Measurements from ENCODE around the gene CES5A.
"Not testable (repeated sequence)": the region's sequence is repeated elsewhere in the genome, so short reads cannot be mapped to it uniquely, and the experiment has no call there.

Gene CES5A, protein sequence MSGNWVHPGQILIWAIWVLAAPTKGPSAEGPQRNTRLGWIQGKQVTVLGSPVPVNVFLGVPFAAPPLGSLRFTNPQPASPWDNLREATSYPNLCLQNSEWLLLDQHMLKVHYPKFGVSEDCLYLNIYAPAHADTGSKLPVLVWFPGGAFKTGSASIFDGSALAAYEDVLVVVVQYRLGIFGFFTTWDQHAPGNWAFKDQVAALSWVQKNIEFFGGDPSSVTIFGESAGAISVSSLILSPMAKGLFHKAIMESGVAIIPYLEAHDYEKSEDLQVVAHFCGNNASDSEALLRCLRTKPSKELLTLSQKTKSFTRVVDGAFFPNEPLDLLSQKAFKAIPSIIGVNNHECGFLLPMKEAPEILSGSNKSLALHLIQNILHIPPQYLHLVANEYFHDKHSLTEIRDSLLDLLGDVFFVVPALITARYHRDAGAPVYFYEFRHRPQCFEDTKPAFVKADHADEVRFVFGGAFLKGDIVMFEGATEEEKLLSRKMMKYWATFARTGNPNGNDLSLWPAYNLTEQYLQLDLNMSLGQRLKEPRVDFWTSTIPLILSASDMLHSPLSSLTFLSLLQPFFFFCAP

DNA sequence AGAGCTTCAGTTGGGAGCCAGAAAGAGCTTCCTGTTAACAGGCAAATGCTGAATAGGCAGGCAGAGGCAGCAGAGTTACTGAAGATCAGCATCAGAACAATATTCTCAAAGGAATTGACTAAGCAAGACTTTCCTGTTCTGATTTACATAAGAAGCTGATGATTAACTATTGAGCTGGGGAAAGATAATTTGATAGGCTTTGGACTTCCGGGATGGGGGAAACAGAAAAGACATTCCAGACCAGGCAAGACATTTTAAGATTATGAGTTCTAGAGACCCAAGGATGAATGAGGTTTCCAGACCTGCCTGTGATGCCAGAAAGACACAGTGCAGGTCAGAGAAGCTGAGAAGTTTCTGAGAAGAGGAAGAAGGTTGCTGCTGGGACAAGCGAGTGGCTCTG lies at the start of gene CES5A:
TSS of gene CES5A (minus strand) at position 101 of the 400 bp plus-strand sequence. CDS start 152 bp downstream, outside the sequence.
- in situ Hi-C loops (cut with MboI; ENCODE audit: low sequenced_read_pairs): no loop called here

DNA sequence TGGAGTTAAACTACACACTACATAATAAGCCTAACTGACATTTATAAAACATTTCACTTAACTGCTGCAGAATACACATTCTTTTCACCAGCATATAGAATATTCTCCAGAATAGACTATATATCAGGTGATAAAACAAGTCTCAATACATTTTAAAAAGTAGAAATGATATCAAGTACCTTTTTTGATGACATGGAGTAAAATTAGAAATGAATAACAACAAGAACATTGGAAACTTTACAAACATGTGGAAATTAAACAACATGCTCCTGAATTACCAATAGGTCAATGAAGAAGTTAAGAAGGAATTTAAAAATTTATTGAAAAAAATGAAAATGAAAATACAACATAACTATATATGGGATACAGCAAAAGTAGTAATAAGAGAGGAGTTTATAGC lies 47.5 kb upstream of the CES5A start:
- in situ Hi-C loops (cut with MboI; ENCODE audit: low sequenced_read_pairs): no loop called here

DNA sequence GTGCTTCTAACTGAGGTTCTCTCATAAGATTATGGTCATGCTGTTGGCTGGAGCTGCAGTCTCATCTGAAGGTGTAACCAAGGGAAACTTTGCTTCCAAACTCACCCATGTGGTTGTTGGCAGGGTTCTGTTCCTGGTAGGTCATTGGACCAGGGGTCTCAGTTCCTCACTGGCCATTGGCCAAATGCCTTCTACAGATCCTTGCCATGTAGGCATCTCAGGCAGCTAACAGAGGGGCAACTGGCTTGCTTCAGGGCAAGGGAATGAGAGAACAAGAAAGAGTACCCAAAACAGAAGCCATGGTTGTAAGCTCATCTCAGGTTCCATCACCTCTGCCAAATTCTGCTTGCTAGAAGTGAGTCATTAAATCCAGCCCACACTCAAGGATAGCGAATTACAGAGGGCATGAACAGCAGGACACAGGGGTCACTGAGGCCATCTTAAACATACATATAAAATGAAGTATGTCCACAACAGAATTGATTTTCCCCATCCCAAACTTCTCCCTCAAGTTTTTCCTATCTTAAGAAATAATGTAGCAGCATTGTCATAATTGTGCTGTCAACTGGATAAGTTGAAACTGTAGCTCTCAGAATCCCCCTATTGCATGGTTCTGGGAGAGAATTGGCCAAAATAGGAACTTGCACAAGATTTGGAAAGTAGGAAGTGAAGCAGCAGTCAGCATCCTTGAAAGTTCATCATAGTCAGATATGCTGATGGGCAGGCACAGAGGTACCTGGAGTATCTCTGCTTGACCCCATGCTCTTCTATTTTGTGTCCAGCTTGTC lies 42.4 kb upstream of the CES5A start:
- in situ Hi-C loops (cut with MboI; ENCODE audit: low sequenced_read_pairs): no loop called here

DNA sequence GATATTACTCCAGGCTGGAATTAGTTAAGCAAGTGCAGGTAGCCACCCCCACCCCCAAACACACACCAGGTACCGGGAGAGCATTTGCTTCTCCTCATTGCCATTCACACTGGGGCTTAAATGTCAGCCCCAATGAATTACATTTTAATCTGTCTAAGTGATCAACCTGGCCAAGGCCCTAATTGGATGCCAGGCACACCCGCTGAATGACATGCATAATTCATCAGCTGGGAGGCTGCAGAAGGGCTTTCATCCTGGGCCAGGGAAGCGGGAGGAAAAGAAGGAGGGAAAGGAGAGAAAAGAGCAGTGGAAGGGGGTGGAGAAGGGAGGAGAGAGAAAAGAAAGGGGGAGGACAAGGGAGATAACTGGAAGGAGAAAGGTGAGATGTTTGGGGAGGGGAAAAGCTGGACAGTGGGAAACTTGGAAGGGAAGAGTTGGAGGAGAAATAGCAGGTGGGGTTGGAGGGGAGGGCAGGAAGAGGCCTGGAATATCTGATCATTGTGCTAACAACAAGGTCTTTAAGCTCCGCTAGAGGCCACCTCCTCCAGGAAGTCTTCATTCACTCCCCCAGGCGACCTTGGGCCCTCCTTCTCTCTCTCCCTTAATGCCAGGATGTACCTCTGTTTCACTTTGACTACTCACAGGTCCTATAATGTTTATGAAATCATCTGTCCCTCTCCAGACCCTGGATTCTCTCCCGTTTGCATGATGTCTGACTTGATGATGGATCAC lies 40.1 kb upstream of the CES5A start:
- in situ Hi-C loops (cut with MboI; ENCODE audit: low sequenced_read_pairs): no loop called here

DNA sequence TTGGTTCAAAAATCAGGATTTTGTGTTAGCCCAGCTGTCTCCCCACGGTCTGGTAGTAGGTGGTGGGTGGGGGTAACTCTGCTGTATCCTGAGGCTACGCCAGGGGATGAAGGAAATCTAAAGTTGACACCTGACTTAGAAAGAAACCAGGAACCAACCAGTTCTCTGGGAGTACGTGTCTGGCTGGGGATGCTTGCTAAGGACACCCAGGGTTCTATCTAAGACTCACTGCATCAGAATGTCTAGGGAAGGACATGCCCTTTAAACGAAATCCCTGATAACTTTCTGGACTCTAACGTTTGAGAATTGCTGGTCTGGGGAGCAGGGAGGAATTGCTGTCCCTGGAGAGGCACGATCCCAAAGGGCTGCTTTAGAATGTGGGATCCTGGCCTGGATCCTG lies 39.2 kb upstream of the CES5A start:
- in situ Hi-C loops (cut with MboI; ENCODE audit: low sequenced_read_pairs): no loop called here

DNA sequence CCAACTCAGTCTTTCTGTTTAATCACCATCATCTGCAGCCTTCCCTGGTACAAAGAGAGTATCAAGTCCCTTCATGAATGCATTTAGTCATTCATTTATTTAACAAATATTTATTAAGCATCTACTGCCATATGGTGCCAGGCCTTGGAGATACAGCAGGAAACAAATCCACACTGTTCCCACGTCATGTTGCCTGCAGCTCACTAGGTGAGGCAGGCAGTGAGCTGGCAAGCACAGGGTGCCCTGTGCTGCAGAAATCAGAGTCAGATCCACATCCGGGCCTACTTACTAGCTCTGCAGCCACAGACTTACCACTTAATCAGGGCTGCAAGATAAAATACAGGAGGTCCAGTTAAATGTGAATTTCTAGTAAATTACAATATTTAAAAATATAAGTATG lies 38.5 kb upstream of the CES5A start:
- in situ Hi-C loops (cut with MboI; ENCODE audit: low sequenced_read_pairs): no loop called here

DNA sequence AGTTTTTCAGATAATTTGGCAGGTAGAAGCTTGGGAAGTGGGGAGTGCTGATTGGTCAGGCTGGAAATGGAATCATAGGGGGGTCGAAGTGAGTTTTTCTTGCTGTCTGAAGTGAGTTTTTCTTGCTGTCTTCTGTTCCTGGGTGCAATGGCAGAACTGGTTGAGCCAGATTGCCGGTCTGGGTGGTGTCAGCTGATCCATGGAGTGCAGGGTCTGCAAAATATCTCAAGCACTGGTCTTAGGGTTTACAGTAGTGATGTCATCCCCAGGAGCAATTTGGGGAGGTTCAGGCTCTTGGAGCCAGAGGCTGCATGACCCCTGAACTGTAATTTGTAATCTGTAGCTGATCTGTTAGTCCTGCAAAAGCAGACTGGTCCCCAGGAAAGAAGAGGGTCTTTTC lies 37.9 kb upstream of the CES5A start:
- in situ Hi-C loops (cut with MboI; ENCODE audit: low sequenced_read_pairs): not testable (repeated sequence)

DNA sequence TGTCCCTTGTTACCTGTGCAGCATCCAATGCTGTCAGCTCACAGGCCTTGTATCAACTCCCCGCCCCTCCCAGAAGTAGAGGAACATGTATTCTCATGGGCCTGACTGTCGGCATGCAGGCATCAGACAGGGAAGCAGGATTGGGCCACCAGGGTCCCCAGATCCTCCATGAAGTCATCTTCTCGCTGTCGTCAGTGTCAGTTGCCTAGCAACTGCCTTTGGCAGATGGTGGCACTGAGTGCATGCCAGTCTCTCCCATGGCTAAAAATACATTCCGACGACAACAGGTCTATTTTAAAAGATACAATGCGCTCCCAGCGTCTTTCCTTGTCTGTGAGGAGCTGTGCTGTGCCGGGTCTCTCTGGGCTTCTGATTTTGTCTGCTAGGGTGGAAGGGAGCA lies 36.8 kb upstream of the CES5A start:
- in situ Hi-C loops (cut with MboI; ENCODE audit: low sequenced_read_pairs): no loop called here

DNA sequence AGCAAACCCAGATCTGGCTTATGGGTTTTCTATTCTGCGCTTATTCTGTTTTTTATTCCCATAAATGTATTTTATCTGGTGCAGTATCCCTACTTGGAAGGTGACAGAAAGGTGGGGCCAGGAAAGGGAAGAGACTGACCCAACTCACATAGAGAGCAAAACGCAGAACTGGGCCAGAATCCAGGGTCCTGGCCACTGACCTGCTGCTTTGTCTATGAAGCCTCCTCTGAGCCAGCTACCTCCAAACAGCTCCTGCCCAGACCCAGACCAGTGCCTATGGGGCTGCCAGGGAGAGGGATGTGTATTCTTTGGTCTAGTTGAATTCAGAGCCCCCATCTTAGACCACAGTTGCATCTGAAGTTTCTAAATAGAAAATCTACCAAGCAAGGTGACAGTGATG lies 36.4 kb upstream of the CES5A start:
- in situ Hi-C loops (cut with MboI; ENCODE audit: low sequenced_read_pairs): no loop called here

DNA sequence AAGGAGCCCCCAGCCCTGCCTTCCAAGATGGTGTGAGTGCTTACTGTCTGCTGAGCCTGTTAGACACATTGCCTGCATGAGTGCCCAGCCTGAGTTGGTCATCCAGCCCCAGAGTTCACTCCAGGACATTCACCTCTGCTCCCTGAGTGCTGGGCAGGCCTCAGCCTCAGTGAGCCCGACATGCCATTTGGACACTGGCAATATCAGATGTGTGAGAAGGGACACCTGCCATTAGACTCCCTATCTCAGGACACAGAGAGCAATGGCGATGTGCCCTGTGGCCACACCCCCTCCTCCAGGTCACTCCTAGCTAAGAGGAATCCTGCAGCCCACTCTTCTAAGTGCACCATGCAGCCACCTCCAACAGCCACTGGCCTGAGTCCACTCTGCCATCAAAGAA lies 34.7 kb upstream of the CES5A start:
- in situ Hi-C loops (cut with MboI; ENCODE audit: low sequenced_read_pairs): no loop called here

DNA sequence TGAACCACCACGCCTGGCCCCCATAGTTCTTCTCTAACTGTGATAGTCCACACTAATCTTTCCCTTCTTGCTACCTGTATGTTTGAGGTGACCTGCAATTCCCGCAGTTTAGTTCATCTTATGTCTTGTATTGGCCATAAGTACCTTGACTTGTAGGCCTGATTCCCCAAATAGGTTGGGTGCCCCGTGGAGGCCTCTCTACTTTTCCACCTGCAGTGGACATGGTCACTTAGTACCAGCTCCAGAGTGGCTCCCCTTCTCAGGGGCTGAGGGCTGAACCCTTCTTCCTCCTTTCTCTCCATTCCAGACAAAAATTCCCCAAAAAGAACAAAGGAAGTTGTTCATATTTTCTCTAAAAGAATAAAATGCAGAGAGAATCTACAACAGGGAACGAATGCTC lies 33.5 kb upstream of the CES5A start:
- in situ Hi-C loops (cut with MboI; ENCODE audit: low sequenced_read_pairs): no loop called here

DNA sequence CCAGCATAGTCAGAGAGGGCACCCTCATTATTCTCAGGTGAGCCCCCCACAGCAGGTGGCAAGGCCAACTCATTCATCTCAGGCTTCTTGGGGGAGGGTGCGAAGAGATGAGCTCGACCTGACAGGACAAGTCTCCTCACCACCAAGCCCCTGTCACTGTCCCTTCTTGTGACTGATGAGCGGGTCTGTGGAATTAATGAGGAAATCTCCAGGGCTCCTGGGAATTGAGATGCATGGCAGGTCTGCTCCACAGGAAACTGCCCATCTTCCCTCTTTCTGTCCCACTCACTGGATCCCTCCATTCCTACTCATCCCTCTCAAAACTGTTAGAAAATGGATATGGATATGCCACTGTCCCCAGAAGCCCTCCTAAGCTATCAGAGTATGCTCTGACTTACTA lies 32.5 kb upstream of the CES5A start:
- in situ Hi-C loops (cut with MboI; ENCODE audit: low sequenced_read_pairs): no loop called here

DNA sequence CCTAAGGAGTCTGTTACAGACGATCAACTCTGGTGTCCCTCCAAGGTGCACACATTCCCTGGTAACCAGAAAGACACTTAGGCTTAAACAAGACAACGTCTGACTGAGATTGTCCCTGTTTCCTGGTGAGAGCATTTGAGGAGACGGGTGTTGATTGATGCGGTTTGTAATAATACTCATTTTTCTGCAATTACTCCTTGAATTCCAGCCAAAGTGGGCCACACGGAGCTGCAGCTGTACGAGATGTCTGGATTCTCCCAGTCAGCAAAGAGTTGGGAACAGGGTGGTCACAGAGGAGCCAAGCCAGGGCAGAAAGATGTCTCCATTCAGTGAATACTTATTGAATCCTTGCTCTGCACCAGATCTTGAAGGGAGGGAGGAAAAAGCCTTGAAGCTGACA lies 30.9 kb upstream of the CES5A start:
- in situ Hi-C loops (cut with MboI; ENCODE audit: low sequenced_read_pairs): no loop called here

DNA sequence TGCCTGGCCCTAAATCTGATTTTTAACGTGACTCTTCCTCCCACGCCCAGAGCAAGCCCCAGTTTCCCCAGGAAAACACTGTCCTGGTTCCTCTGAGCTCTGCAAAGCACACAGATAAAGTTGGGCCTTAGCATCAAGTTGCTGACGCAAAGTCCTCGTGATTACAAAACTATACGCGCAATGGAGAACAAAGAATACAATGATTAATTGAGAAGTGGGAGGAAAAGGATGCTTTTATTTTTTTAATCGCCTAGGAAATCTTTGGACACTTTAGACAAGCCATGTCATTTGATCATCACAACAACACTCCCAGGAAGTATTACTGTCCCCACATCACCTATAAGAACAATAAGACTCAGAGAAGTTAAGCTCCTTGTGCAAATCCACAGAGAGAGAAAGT lies 30.5 kb upstream of the CES5A start:
- in situ Hi-C loops (cut with MboI; ENCODE audit: low sequenced_read_pairs): no loop called here

DNA sequence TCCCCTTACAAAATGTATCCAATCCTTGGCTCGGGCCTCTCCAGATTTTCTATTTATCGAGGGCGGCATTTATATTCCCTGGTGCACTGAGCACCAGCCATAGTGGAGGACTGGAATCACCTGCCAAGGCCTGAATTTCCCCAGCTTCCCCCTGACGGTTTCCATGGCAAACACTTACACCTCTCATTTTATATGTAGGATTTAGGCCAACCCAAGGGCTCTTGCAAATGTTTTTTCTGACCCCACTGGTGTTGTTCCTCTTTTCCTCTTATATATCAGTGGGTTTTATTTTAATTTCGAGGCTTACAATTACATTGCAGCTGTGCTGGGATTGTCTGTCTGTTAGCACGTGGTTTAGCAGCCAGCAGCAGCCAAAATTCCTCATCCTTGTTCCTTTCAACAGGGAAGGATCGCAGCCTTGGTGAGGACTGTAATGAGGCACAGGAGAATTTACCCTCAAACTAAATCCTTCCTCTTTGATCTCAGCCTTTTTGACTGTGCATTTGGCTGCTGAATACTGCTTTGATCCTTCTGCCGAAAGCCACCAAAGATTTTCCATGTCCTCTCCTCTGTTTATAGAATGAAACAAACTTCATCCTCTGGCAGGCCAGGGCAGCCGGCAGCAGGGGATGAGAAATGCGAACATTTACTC lies 26.5 kb upstream of the CES5A start:
- in situ Hi-C loops (cut with MboI; ENCODE audit: low sequenced_read_pairs): no loop called here

DNA sequence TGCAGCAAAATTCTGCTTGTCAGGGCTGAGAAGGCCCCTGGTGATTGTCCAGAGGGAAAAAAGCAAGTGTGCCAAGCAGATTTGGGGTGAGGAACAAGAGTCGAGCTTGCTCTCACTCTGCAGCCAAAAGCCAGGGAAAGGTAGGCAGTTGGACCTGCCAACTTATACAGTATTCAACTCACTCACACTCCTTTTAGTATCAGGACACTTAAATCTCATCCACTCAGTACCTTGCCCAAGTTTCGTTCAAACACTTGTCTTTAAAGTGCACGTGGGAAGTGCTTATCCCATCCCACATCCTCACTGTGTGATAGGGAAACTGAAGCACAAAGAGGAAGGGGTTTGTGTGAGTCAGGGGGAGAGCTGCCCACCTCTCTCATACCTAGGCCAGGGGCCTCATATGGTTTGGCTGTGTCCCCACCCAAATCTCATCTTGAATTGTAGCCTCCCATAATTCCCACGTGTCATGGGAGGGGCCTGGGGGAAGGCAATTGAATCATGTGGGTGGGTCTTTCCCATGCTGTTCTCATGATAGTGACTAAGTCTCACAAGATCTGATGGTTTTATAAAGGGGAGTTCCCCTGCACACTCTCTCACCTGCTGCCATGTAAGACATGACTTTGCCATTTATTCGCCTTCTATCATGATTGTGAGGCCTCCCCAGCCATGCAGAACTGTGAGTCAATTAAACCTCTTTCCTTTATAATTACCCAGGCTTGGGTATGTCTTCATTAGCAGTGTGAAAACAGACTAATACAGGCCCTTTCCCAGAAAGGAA lies 25.6 kb upstream of the CES5A start:
- in situ Hi-C loops (cut with MboI; ENCODE audit: low sequenced_read_pairs): no loop called here

DNA sequence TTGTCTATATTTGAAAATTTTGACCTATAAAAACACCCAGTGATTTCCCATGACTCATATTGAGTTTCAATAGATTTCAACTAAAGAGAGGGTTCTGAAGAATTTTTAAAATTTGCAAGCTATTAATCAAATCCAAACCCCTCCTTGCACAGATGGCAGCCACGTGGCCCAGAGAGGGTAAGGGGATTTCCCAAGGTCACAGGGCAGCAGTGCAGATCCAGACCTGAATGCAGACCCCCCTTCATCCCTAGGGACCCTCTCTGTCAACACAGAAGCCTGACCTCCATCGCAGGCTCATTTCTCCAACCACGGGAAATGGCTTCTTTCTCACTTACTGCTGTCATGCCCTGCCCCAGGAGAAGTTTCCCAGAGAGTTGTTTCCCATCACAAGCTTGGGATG lies 24.7 kb upstream of the CES5A start:
- in situ Hi-C loops (cut with MboI; ENCODE audit: low sequenced_read_pairs): no loop called here

DNA sequence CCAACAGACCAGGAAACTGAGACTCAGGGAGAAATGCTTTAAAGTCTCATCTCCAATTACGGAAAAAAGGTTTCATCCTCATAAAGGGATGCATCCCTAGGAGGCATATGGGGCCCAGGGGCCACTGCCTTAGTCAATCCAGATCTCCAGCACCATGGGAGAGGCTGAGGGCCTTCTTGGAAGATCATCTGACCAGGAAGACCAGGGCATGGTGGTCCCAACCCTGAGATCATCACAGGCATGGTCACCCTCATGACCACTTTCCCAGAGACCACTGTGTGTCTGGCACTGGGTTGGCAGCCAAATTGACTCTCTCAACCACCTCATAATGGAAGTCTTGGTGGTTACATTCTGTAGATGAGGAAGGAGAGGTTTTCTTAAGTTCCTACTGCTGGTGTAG lies 23.4 kb upstream of the CES5A start:
- in situ Hi-C loops (cut with MboI; ENCODE audit: low sequenced_read_pairs): no loop called here

DNA sequence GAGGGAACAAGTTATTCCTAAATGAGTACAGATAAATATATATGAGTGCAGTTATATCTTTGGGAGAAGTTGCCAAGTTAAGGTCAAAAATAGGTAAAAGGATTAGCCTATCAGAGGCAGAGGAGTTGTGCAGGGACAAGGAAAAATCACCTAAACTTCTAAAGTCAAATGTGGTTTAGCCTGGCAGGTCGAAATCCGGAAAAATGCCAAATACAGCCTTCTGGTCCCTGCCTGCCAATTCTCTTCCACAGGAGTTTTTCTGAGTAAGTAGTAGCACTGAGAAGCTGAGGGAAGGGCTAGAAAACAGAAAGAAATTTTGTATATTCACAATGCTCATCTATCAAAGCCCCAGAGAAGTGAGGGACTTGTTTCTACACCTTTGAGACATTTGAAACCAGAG lies 17.6 kb upstream of the CES5A start:
- in situ Hi-C loops (cut with MboI; ENCODE audit: low sequenced_read_pairs): no loop called here

DNA sequence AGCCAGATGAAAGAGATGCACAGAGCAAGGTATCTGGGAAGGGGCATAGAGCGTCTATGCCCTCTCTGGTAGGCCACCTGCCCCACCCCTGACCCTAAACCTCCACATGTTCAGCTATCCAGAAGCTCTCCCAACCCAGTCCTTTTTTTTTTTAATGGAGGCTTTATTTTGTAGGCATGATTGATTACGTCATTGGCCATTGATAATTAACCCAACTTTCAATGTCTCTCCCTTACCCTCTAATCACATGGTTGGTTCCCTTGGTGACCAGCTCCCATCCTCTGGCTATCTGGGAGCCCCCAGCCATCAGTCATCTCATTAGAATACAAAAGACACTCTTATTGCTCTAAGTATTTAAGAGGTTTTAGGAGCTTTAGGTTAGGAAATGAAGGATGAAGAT lies 14.3 kb upstream of the CES5A start:
- in situ Hi-C loops (cut with MboI; ENCODE audit: low sequenced_read_pairs): no loop called here

Measured in hTERT RPE-1 (cell line).